GM18526 (cell line): Measurements from ENCODE around the gene ATP1A4.

Source experiments
- POLR2A ChIP-seq: IDR thresholded peaks from 3 replicates; pipeline ENCODE4 v1.6.1; 2011; ENCODE audit not compliant: insufficient read length; ENCODE audit errors: extremely low read depth

ATP1A4 gene

DNA sequence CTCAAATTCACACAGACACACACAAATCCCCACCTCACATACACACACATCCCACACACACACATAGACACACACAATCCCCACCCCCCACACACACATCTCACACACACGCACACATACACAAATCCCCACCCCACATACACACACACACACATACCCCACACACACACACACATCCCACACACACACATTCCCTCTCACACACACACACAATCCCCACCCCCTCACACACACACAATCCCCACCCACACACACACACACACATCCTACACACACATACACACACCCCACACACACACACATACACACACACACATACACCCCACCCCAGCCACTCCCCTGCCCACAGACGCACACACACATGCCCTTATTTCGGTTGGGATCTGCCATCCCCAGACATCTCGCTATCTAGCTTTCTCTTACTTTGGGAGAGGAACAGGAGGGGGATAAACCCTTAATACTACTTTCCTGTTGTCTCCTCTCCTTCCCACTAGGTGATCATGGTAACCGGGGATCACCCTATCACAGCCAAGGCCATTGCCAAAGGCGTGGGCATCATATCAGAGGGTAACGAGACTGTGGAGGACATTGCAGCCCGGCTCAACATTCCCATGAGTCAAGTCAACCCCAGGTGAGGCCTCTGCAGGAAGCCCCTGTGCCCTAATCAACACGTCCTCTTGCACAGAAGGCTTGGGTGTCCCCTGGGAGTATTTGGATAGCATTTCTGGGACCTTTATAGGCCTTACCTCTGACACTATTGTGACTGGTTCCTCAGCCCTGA, 17.2 kb upstream of the ATP1A4 start:
- no peak for TF ChIP-seq POLR2A

DNA sequence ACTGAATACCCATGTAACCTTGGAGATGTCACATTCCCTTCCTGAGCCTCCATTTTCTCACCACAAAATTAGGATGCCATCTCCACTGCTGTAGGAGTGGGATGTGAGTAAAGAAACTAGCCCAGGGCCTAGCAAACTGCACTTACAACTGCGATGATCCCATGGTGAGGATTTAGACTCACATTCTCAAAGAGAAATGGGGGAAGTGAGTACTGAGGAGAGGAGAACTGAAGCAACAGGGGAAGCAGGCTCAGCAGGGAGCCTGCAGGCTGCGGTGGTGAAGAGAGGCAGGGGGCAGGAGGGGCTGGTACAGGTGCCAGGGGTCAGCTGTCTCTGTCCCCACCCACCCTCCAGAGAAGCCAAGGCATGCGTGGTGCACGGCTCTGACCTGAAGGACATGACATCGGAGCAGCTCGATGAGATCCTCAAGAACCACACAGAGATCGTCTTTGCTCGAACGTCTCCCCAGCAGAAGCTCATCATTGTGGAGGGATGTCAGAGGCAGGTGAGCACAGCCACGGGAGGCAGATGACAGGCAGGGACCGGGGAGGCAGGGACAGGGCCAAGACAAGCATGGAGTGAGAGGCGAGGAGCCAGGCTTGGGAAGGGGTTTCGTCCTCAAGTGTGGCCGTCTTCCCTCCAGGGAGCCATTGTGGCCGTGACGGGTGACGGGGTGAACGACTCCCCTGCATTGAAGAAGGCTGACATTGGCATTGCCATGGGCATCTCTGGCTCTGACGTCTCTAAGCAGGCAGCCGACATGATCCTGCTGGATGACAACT, 16.4 kb upstream of the ATP1A4 start:
- TF ChIP-seq POLR2A: no peak

DNA sequence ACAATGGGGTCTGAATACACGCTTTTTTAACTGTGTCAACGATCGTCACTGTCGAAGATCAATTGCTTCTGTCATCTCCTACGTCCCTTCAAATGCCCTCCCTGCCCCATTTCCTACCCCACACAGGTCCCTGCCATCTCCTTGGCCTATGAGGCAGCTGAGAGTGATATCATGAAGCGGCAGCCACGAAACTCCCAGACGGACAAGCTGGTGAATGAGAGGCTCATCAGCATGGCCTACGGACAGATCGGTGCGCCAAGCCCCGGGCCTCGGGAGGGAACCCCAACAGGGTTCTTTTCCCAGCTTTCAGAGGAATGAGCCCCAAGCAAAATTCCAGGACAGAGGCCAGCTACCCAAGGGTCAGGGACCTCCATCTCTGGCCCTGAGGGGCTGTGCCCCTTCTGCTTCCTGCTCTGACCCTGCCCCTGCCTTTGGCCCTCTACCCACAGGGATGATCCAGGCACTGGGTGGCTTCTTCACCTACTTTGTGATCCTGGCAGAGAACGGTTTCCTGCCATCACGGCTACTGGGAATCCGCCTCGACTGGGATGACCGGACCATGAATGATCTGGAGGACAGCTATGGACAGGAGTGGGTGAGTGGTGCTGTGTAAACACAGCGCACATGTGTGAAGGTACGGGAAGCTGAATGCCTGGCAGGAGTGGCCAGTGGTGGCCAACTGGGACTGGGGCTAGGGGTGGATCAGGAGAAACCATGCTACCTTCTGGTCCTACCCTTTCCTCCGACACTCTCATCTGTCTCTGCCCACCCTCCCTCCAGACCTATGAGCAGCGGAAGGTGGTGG, 15.1 kb upstream of the ATP1A4 start:
- no peak for TF ChIP-seq POLR2A

GRCh38 chr1:160136926-160137200, 14.5 kb upstream of the ATP1A4 start:
- no peak for TF ChIP-seq POLR2A

DNA sequence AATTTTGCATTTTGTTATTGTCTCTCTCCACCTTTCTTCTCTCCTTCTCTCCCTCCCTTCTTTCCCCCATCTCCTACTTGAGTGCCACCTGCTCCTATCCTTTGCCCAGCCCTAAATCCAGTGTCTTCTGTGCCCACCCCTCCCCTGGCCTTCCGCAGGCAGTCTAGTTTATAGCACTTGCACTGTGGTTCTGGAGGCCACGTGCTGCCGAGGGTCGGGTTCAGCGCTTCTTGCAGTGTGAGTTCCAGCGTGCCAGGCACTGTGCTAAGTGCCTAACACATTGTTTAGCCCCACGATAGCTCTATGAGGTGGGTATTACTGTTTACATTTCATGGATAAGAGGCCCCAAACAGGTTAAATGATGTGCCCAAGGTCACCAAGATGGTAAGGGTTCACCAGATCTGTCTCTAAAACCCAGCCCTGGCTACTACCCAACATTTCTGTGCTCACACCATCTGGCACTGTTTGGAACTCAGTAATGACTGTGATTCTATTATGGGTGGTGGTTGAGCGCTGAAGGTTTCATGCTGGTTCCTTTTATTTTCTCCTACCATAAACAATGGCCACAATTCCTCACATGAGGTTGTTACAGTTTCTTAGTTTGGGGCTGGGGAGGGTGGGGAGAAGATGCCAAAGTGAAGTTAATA, 14.1 kb upstream of the ATP1A4 start:
- TF ChIP-seq POLR2A: no peak

DNA sequence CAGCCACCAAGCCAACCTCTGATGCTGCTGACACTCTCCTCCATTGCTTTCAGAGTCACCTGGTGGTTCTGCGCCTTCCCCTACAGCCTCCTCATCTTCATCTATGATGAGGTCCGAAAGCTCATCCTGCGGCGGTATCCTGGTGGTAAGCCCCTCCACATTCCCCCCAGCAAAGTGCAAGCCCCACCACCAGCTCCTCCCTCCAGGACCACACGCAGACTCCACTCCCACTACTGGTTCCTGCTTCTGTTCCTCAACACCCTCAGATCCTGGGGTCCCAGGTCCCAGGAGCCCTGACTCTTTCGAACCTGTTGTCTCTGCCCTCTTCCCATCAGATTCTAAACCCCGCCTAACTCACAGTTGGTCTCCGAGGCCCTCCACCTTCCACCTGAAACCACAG, 11.6 kb upstream of the ATP1A4 start:
- no peak for TF ChIP-seq POLR2A

- no peak for TF ChIP-seq POLR2A
Observed at GRCh38 chr1:160143695-160144094, 7.7 kb upstream of the ATP1A4 start.

GRCh38 chr1:160144921-160145320, 6.5 kb upstream of the ATP1A4 start:
- no peak for TF ChIP-seq POLR2A

- TF ChIP-seq POLR2A: no peak
Observed at GRCh38 chr1:160146107-160146506, 5.3 kb upstream of the ATP1A4 start.

GRCh38 chr1:160148121-160148520, 3.3 kb upstream of the ATP1A4 start:
- no peak for TF ChIP-seq POLR2A

DNA sequence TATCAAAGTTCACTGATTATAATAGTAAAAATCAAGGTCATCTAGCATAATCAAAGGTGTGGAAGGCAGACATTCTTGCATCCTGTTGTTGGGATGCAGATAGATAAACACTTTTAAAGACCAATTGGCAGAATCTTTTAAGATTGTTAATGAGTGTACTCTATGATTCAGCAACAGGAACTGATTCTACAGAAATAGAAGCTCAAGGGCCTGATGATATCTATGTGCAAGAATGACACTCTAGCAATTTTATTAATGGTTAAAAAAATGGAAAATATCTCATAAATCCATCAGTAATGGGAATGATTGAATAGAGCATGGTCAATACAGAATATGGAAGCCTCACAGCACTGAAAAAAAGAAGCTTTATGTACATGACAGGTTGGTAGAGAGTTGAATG, 2.2 kb upstream of the ATP1A4 start:
- no peak for TF ChIP-seq POLR2A

GRCh38 chr1:160149716-160150115, 1.7 kb upstream of the ATP1A4 start:
- no peak for TF ChIP-seq POLR2A

- TF ChIP-seq POLR2A: no peak
Observed at GRCh38 chr1:160154790-160155189, 3.4 kb downstream of the ATP1A4 start.

DNA sequence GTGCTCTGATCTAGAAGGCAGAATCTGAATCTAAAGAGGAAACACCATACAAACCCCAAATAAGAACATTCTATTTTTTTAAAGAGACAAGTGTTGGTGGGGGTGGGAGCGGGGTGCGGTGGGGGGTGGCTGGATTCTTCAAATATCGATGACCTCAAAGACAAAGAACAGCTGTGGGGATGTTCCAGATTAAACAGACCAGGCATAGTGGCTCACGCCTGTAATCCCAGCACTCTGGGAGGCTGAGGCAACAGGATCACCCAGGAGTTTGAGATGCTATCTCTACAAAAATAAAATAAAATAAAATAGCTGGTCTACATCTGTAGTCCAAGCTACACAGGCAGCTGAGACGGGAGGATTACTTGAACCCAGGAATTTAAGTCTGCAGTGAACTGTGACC, 5.0 kb downstream of the ATP1A4 start:
- no peak for TF ChIP-seq POLR2A

GRCh38 chr1:160157174-160157573, 5.8 kb downstream of the ATP1A4 start:
- TF ChIP-seq POLR2A: no peak
